OCI-LY7 (cell line): ENCODE data around the gene FSIP2.

Source experiments
- CTCF ChIP-seq: fragments of 200-600 bp; sonication (generic); conservative IDR thresholded peaks from 2 replicates; pipeline ENCODE4 v1.5.1; 2014; ENCODE audit warnings: mild to moderate bottlenecking, antibody characterized with exemption, low read length, moderate library complexity, mixed read lengths
- EZH2phosphoT487 ChIP-seq: fragments of 200-600 bp; sonication (generic); IDR thresholded peaks from 2 replicates; pipeline ENCODE4 v1.6.1; 2018; ENCODE audit warnings: low read depth, borderline replicate concordance, mild to moderate bottlenecking, mixed run types, antibody characterized with exemption, low read length, moderate library complexity, mixed read lengths

- no peak for TF ChIP-seq CTCF
- no peak for TF ChIP-seq EZH2phosphoT487
Measured at GRCh38 chr2:185689906-185690539, 48.6 kb upstream of the FSIP2 start.
